ENCODE measurements around the gene AMFR. TPM values are rescaled to one million over a fixed set of nuclear protein-coding genes. Genes with fewer than 3 reads are reported as not detected.

Gene AMFR
- total RNA-seq, 1 experiment from 2014 or later = 66.3 TPM

DNA sequence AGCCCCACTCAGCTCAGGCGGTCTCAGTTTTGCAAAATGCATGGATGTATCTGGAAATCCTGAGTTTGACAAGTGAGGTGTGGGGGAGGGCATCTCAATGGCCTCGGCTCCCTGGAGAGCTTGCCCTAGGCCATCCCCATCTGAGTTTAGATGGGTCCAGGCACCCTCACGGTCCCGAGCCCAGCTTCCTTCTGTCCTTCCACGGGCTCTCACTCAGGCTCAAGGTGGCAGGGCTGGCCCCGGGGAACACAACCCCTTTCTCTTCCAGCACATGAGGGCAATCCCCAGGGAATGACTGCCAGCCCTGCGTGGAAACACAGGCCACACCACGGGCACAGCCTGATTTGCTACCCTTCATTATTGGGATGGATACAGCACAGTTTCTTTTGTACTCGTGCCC is 58.4 kb downstream of the AMFR start:
- H2AFZ ChIP-seq (ENCODE audit: low read depth, low read length, poor library complexity, severe bottlenecking) = no peak overlapping the region
- TF ChIP-seq EGR1 (IDR thresholded peaks at IDR 0.05; ENCODE audit: low read depth) = no peak
- TF ChIP-seq ELF1 (IDR thresholded peaks at IDR 0.05; ENCODE audit: borderline replicate concordance, low read depth) = no peak
- TF ChIP-seq, protein P1, sequence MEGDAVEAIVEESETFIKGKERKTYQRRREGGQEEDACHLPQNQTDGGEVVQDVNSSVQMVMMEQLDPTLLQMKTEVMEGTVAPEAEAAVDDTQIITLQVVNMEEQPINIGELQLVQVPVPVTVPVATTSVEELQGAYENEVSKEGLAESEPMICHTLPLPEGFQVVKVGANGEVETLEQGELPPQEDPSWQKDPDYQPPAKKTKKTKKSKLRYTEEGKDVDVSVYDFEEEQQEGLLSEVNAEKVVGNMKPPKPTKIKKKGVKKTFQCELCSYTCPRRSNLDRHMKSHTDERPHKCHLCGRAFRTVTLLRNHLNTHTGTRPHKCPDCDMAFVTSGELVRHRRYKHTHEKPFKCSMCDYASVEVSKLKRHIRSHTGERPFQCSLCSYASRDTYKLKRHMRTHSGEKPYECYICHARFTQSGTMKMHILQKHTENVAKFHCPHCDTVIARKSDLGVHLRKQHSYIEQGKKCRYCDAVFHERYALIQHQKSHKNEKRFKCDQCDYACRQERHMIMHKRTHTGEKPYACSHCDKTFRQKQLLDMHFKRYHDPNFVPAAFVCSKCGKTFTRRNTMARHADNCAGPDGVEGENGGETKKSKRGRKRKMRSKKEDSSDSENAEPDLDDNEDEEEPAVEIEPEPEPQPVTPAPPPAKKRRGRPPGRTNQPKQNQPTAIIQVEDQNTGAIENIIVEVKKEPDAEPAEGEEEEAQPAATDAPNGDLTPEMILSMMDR (IDR thresholded peaks at IDR 0.05 in 2 of 3, conservative IDR thresholded peaks at IDR 0.05 in 1 of 3; ENCODE audit: borderline replicate concordance in 1 of 3, insufficient read depth in 1 of 3, low read depth in 2 of 3, low read length in 2 of 3) = no peak
- no peak for TF ChIP-seq JUND (IDR thresholded peaks at IDR 0.05)
- TF ChIP-seq, protein P2, sequence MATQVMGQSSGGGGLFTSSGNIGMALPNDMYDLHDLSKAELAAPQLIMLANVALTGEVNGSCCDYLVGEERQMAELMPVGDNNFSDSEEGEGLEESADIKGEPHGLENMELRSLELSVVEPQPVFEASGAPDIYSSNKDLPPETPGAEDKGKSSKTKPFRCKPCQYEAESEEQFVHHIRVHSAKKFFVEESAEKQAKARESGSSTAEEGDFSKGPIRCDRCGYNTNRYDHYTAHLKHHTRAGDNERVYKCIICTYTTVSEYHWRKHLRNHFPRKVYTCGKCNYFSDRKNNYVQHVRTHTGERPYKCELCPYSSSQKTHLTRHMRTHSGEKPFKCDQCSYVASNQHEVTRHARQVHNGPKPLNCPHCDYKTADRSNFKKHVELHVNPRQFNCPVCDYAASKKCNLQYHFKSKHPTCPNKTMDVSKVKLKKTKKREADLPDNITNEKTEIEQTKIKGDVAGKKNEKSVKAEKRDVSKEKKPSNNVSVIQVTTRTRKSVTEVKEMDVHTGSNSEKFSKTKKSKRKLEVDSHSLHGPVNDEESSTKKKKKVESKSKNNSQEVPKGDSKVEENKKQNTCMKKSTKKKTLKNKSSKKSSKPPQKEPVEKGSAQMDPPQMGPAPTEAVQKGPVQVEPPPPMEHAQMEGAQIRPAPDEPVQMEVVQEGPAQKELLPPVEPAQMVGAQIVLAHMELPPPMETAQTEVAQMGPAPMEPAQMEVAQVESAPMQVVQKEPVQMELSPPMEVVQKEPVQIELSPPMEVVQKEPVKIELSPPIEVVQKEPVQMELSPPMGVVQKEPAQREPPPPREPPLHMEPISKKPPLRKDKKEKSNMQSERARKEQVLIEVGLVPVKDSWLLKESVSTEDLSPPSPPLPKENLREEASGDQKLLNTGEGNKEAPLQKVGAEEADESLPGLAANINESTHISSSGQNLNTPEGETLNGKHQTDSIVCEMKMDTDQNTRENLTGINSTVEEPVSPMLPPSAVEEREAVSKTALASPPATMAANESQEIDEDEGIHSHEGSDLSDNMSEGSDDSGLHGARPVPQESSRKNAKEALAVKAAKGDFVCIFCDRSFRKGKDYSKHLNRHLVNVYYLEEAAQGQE (IDR thresholded peaks at IDR 0.05; ENCODE audit: low read depth) = no peak
- no peak for TF ChIP-seq CBX3 (IDR thresholded peaks at IDR 0.05; ENCODE audit: low read depth)
- TF ChIP-seq, protein P3, sequence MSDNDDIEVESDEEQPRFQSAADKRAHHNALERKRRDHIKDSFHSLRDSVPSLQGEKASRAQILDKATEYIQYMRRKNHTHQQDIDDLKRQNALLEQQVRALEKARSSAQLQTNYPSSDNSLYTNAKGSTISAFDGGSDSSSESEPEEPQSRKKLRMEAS (IDR thresholded peaks at IDR 0.05) = no peak
- no peak for TF ChIP-seq ZFX (IDR thresholded peaks at IDR 0.05)
- no peak for TF ChIP-seq RAD21 (IDR thresholded peaks at IDR 0.05; ENCODE audit: low read depth)
- TF ChIP-seq EZH2phosphoT487 (IDR thresholded peaks at IDR 0.05; ENCODE audit: borderline replicate concordance) = no peak
- ChIA-PET POLR2A (no interaction called here), RAD21 (ENCODE audit: low non-redundant PET in 1 of 2, low total read pairs in 2 of 2, uncharacterized antibody in 2 of 2, unreplicated experiment in 2 of 2) (no interaction called here), CTCF (no interaction called here)
- intact Hi-C loops (cut with micrococcal nuclease) = no loop called here
- H3K27ac ChIP-seq (ENCODE audit: low read depth, low read length) = no peak overlapping the region
- no peak for ATAC-seq
- no peak overlapping the region for H3K4me3 ChIP-seq (replicated peaks in 1 of 2; ENCODE audit: low read depth in 1 of 2, low read length in 2 of 2)
- peaks cover 0 to 14% of the 10 kb centered on the region in 2 experiments; a peak in 1 of 4 replicates for H3K4me1 ChIP-seq (ENCODE audit: control insufficient read depth in 1 of 2, insufficient read depth in 2 of 2, low read length in 2 of 2)
- H3K79me2 ChIP-seq (ENCODE audit: insufficient read depth, low read length) = no peaks in the 10 kb centered on the region
- no peaks in the 10 kb centered on the region for H4K20me1 ChIP-seq (ENCODE audit: insufficient read depth)
- BruUV-seq (replicated peaks) = no TSS peak
- no peaks in the 10 kb centered on the region for H3K27me3 ChIP-seq (ENCODE audit: insufficient read depth, low read length)
- no peak overlapping the region for H3K4me2 ChIP-seq (ENCODE audit: low read length)
- H3K9me2 ChIP-seq (ENCODE audit: insufficient read depth) = no peaks in the 10 kb centered on the region
- no peak for DNase-seq (ENCODE audit: low read depth, low spot score)
- H3K9me3 ChIP-seq (ENCODE audit: control insufficient read depth in 1 of 2, insufficient read depth in 1 of 2, low read depth in 1 of 2, low read length in 2 of 2) = no peaks in the 10 kb centered on the region
- H3K36me3 ChIP-seq (ENCODE audit: control insufficient read depth in 1 of 2, insufficient read depth in 2 of 2, low read length in 2 of 2) = peaks cover 11 to 13% of the 10 kb centered on the region in 2 experiments; a peak in 3 of 4 replicates
- H3K9ac ChIP-seq (ENCODE audit: low read length) = no peak overlapping the region

Measured in HCT116 (cell line).